SK-N-SH treated with all-trans-retinoic acid at 6 μM for 48 hours (cell line): ENCODE results near the gene ZNF599.

Experiments
- ATAC-seq: fragments of 200-7000 bp; cut with Tn5 transposase; 3 replicates; pipeline ENCODE4 v1.9.1; 2020; ENCODE audit warnings: mild to moderate bottlenecking, moderate library complexity
- ARNTL ChIP-seq: fragments of 450-650 bp; formaldehyde crosslinking; IDR thresholded peaks from 2 replicates; pipeline ENCODE4 v1.5.0; 2020; ENCODE audit warnings: low read depth, mild to moderate bottlenecking, moderate library complexity, borderline replicate concordance
- BACH2 ChIP-seq: fragments of 250-450 bp; sonication (Bioruptor Pico); IDR thresholded peaks from 2 replicates; pipeline ENCODE4 v1.9.0; 2021; ENCODE audit warnings: mild to moderate bottlenecking, borderline replicate concordance
- CREB5 ChIP-seq: fragments of 250-450 bp; sonication (Bioruptor Pico); IDR thresholded peaks from 2 replicates; pipeline ENCODE4 v1.5.1; 2020; ENCODE audit warnings: low read depth, mild to moderate bottlenecking, moderate library complexity
- CSDC2 ChIP-seq: fragments of 250-450 bp; sonication (Bioruptor Pico); IDR thresholded peaks from 2 replicates; pipeline ENCODE4 v1.5.0; 2020; ENCODE audit warnings: mild to moderate bottlenecking, moderate library complexity
- CSRNP3 ChIP-seq: fragments of 250-450 bp; sonication (Bioruptor Pico); IDR thresholded peaks from 2 replicates; pipeline ENCODE4 v1.5.1; 2021; ENCODE audit warnings: mild to moderate bottlenecking, moderate library complexity
- ESRRG ChIP-seq: fragments of 250-450 bp; sonication (Bioruptor Pico); IDR thresholded peaks from 2 replicates; pipeline ENCODE4 v1.6.1; 2021; ENCODE audit warnings: mild to moderate bottlenecking
- PATZ1 ChIP-seq: fragments of 250-450 bp; sonication (Bioruptor Pico); IDR thresholded peaks from 2 replicates; pipeline ENCODE4 v1.8.0; 2020; ENCODE audit warnings: mild to moderate bottlenecking, moderate library complexity, borderline replicate concordance
- POU6F1 ChIP-seq: fragments of 250-450 bp; sonication (Bioruptor Pico); IDR thresholded peaks from 2 replicates; pipeline ENCODE4 v1.8.0; 2021; ENCODE audit warnings: low read depth, mild to moderate bottlenecking, moderate library complexity, borderline replicate concordance
- PPARA ChIP-seq: fragments of 250-450 bp; sonication (Bioruptor Pico); IDR thresholded peaks from 2 replicates; pipeline ENCODE4 v1.5.0; 2020; ENCODE audit warnings: mild to moderate bottlenecking, borderline replicate concordance
- RARB ChIP-seq: fragments of 250-450 bp; sonication (Bioruptor Pico); IDR thresholded peaks from 2 replicates; pipeline ENCODE4 v1.8.0; 2021; ENCODE audit warnings: mild to moderate bottlenecking, moderate library complexity
- SNAI2 ChIP-seq: fragments of 250-450 bp; sonication (Bioruptor Pico); IDR thresholded peaks from 2 replicates; pipeline ENCODE4 v1.5.0; 2020; ENCODE audit warnings: mild to moderate bottlenecking, moderate library complexity
- TOX ChIP-seq: fragments of 250-450 bp; sonication (Bioruptor Pico); IDR thresholded peaks from 2 replicates; pipeline ENCODE4 v1.8.0; 2021; ENCODE audit warnings: mild to moderate bottlenecking, moderate library complexity, borderline replicate concordance
- TSHZ2 ChIP-seq: fragments of 250-450 bp; sonication (Bioruptor Pico); IDR thresholded peaks from 2 replicates; pipeline ENCODE4 v1.5.0; 2020; ENCODE audit warnings: mild to moderate bottlenecking, moderate library complexity
- ZC3H10 ChIP-seq: fragments of 250-450 bp; sonication (Bioruptor Pico); IDR thresholded peaks from 2 replicates; pipeline ENCODE4 v1.5.1; 2021; ENCODE audit warnings: mild to moderate bottlenecking, moderate library complexity
- ZNF565 ChIP-seq: fragments of 450-650 bp; formaldehyde crosslinking; conservative IDR thresholded peaks from 2 replicates; pipeline ENCODE4 v1.5.0; 2020; ENCODE audit warnings: low read depth, mild to moderate bottlenecking, moderate library complexity
- ZNF70 ChIP-seq: fragments of 450-650 bp; formaldehyde crosslinking; IDR thresholded peaks from 2 replicates; pipeline ENCODE4 v1.5.0; 2020; ENCODE audit warnings: mild to moderate bottlenecking, moderate library complexity
- ZNF8 ChIP-seq: fragments of 450-650 bp; formaldehyde crosslinking; IDR thresholded peaks from 2 replicates; pipeline ENCODE4 v1.5.0; 2020; ENCODE audit warnings: mild to moderate bottlenecking, moderate library complexity

The ZNF599 gene

GRCh38 chr19:34731964-34732363, 41.1 kb downstream of the ZNF599 start:
- TF ChIP-seq PPARA (CRISPR knock-in tag) (no peak), POU6F1 (CRISPR knock-in tag) (no peak)
- no peak for ATAC-seq

- TF ChIP-seq ARNTL (no peak), RARB (CRISPR knock-in tag) (no peak), PATZ1 (no peak), ESRRG (no peak), ZNF565 (CRISPR knock-in tag) (no peak), PPARA (CRISPR knock-in tag) (no peak), CSRNP3 (CRISPR knock-in tag) (no peak), POU6F1 (CRISPR knock-in tag) (no peak), TSHZ2 (no peak), SNAI2 (CRISPR knock-in tag) (no peak), ZNF8 (CRISPR knock-in tag) (no peak), ZC3H10 (CRISPR knock-in tag) (no peak), TOX (no peak)
- ATAC-seq = no peak
Observed at GRCh38 chr19:34731019-34731829, 41.8 kb downstream of the ZNF599 start.

GRCh38 chr19:34725400-34725799, 47.6 kb downstream of the ZNF599 start:
- ATAC-seq = no peak
- TF ChIP-seq ESRRG (no peak), CSRNP3 (CRISPR knock-in tag) (no peak), SNAI2 (CRISPR knock-in tag) (no peak), POU6F1 (CRISPR knock-in tag) (no peak), BACH2 (CRISPR knock-in tag) (no peak), PATZ1 (no peak), ARNTL (no peak), CREB5 (CRISPR knock-in tag) (no peak), ZNF70 (CRISPR knock-in tag) (no peak), PPARA (CRISPR knock-in tag) (no peak), CSDC2 (no peak)
